SK-MEL-5 (cell line): ENCODE data around the gene TFAP2E. TPM values are rescaled to one million over a fixed set of nuclear protein-coding genes. Genes with fewer than 3 reads are reported as not detected.

ENCODE experiments used
- DNase-seq: peaks from one replicate; pipeline ENCODE4 v3.0.0-alpha.2; 2016; ENCODE audit warnings: low read depth, low spot score
- in situ Hi-C: cut with HindIII; loops from 2 replicates; pipeline ENCODE4 v1.10.0; 2016; ENCODE audit warnings: low sequenced_read_pairs, high pct_unique_total_duplicates, low pct_unique_long_range_greater_than_20kb
- total RNA-seq: library from RNA; depleted of rRNA; stranded (reverse); fragments of >200 nt; shearing (Covaris generic); gene quantifications from 2 replicates; pipeline ENCODE4 v1.2.3, GENCODE V29; 2014

TFAP2E gene
- total RNA-seq, 1 experiment from 2014 or later: 1.3 TPM

GRCh38 chr1:35555601-35556477 is 17.3 kb upstream of the TFAP2E start:
- DNase-seq: no peak
- in situ Hi-C loops: no loop called here

GRCh38 chr1:35556484-35557117 is 16.5 kb upstream of the TFAP2E start:
- in situ Hi-C loops: no loop called here
- DNase-seq: no peak

- in situ Hi-C loops: no loop called here
- peak; percentile 49 for DNase-seq
Measured at GRCh38 chr1:35557118-35557610, 15.9 kb upstream of the TFAP2E start, which contains the start of gene KIAA0319L. TSS of gene KIAA0319L (minus strand) at chr1:35557403. CDS start at chr1:35554491, 2,912 bp downstream.

- in situ Hi-C loops: no loop called here
Measured at GRCh38 chr1:35557611-35558373, 15.3 kb upstream of the TFAP2E start, which contains the start of gene NCDN. TSS of gene NCDN (plus strand) at chr1:35557799. CDS start at chr1:35558191, 392 bp downstream.

GRCh38 chr1:35558374-35559316 is 14.5 kb upstream of the TFAP2E start:
- no peak for DNase-seq

More at GRCh38 chr1:35557611-35558373, 15.3 kb upstream of the TFAP2E start, which contains the start of gene NCDN:
- peak; percentile 95 for DNase-seq

GRCh38 chr1:35559317-35559944 is 13.7 kb upstream of the TFAP2E start:
- in situ Hi-C loops: no loop called here

More at GRCh38 chr1:35558374-35559316, 14.5 kb upstream of the TFAP2E start:
- in situ Hi-C loops: no loop called here

GRCh38 chr1:35560256-35561225 is 12.6 kb upstream of the TFAP2E start:
- DNase-seq: no peak
- in situ Hi-C loops: no loop called here

More at GRCh38 chr1:35559317-35559944, 13.7 kb upstream of the TFAP2E start:
- DNase-seq: no peak

GRCh38 chr1:35561297-35561971 is 11.7 kb upstream of the TFAP2E start:
- DNase-seq: no peak
- in situ Hi-C loops: no loop called here

- in situ Hi-C loops: no loop called here
- DNase-seq: no peak
Measured at GRCh38 chr1:35561972-35562680, 11.0 kb upstream of the TFAP2E start.

GRCh38 chr1:35563166-35563565 is 9.9 kb upstream of the TFAP2E start:
- DNase-seq: no peak
- in situ Hi-C loops: no loop called here

- DNase-seq: peak; percentile 79
- in situ Hi-C loops: no loop called here
Measured at GRCh38 chr1:35564037-35564883, 8.9 kb upstream of the TFAP2E start.

GRCh38 chr1:35564884-35565741 is 8.0 kb upstream of the TFAP2E start:
- DNase-seq: no peak
- in situ Hi-C loops: no loop called here

- in situ Hi-C loops: no loop called here
Measured at GRCh38 chr1:35565742-35566133, 7.4 kb upstream of the TFAP2E start.

More at GRCh38 chr1:35565742-35566133, 7.4 kb upstream of the TFAP2E start:
- no peak for DNase-seq
